Colonic mucosa (tissue), 4 donors: Measurements from ENCODE around the gene HLA-DOA. TPM values are rescaled to one million over a fixed set of nuclear protein-coding genes. Genes with fewer than 3 reads are reported as not detected.
A peak's percentile ranks its signal among the peaks of the same experiment; 100 is the strongest.

ENCODE experiments used
- DNase-seq: peaks from one replicate; pipeline ENCODE4 v3.0.0-alpha.2; 2020
- H3K27ac ChIP-seq: fragments of 200-600 bp; one replicate; pipeline ENCODE4 v1.8.0; 2021
- H3K27me3 ChIP-seq: fragments of 200-600 bp; one replicate; pipeline ENCODE4 v1.8.0; 2021
- H3K36me3 ChIP-seq: fragments of 200-600 bp; one replicate; pipeline ENCODE4 v1.8.0; 2021
- H3K4me1 ChIP-seq: fragments of 200-600 bp; one replicate; pipeline ENCODE4 v1.8.0; 2021; ENCODE audit warnings: mild to moderate bottlenecking
- H3K4me3 ChIP-seq: fragments of 200-600 bp; one replicate; pipeline ENCODE4 v1.8.0; 2021
- H3K9ac ChIP-seq, 2 donors: one replicate each; pipeline ENCODE4 v1.7.0; 2013; ENCODE audit warnings: control low read depth in 2 of 2, low read depth in 2 of 2, low read length in 2 of 2
- H3K9me3 ChIP-seq: fragments of 200-600 bp; one replicate; pipeline ENCODE4 v1.8.0; 2021
- intact Hi-C: fragments of 100-400 bp; cut with DNase I; formaldehyde crosslinking; loops from one replicate; pipeline ENCODE4 v1.14.1; 2022
- total RNA-seq, 2 donors: library from RNA; stranded (reverse); fragmentation: NEBNext Ultra II Directional in 1 of 2; extraction: Animal tissue kit (Norgen Biotek cat#: 25700) in 1 of 2; gene quantifications; one replicate each; pipeline ENCODE4 v1.2.1, GENCODE V29; 2021
- TF ChIP-seq, protein P1 (sequence below): fragments of 200-600 bp; IDR thresholded peaks from one replicate; pipeline ENCODE4 v1.8.0; 2022; ENCODE audit warnings: antibody characterized with exemption, mild to moderate bottlenecking
- donor health status: healthy.
- donor health status: DM: no; HTN: no; CAD: no.
- donor health status: DM: no; HTN: no; CAD: no.

The HLA-DOA gene
- total RNA-seq, 2 donors from 2014 or later: 1.6 to 4.3 TPM

DNA sequence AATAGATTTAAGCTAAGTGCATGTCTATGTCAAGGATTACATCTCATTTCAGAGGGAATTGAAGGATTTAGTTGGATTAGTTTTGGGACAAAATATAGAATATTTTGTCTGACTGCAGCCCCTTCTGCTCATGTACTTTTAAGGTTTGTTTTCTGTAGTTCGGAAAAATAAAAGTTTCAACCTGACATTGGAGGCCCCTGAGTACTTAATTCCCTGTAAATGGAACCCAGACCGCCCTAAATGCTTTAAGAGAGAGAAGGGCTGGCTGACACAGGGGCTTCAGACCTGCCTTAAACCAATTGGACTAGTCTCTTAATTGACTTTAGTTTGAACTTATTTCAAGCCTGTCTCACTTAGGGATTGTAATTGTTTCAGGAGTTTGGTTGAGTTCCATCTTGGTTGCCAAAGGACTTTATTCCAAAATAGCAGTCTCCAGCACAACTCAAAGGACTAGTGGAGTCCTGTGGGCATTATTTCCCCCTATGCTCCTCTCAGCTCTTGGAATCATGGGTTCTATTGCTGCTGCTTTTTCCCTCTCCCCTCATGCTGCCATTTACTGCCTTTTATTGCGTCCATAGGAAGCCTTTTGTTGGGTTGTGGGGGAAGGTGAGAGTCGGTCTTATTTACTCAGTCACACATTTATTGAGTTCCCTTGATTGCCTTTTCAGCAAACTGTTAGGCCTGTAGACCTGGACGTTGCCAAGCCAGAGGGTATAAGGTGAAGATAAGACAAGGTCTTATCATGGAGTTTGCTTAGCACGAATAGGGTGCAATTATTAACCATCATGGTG is 26.5 kb downstream of the HLA-DOA start:
- H3K4me1 ChIP-seq: peaks cover 33% of the 10 kb centered on the region
- no peaks in the 10 kb centered on the region for H3K9me3 ChIP-seq

DNA sequence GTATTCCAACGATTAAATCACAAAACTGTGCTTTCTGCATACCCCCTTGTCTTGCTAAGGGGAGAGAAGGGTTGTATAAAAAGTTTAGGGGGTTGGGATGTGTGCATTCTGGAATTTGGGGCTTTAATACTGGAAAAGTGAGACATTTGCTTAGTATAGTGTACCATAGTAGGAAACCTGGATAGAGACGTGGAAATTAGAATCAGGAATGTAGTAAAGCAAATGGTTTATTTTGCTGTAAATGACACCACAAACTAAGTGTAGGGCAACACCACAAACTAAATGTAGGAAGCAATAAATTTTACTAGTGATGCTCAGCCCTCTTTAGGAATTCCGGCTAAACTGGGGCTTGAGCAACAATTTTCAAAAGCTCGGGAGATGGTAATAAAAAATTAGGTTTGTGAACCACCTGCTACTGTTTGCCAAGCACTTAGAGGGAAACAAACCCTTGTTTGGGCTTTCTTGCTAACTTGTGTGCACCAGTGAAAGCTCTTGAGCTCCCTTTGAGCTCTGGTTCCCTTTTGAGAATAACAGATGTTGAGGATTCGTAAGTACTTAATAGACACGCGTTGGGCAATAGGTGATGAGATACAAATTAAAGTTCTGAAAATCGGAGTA is 27.2 kb downstream of the HLA-DOA start:
- intact Hi-C loops: no loop called here

More for the DNA sequence above, 26.5 kb downstream of the HLA-DOA start:
- peak; percentile 66 for DNase-seq
- peaks cover 26% of the 10 kb centered on the region for H3K36me3 ChIP-seq
- no peak overlapping the region for H3K4me3 ChIP-seq
- intact Hi-C loops: no loop called here
- H3K27ac ChIP-seq: peak overlapping the region; percentile 32
- TF ChIP-seq, protein P1, sequence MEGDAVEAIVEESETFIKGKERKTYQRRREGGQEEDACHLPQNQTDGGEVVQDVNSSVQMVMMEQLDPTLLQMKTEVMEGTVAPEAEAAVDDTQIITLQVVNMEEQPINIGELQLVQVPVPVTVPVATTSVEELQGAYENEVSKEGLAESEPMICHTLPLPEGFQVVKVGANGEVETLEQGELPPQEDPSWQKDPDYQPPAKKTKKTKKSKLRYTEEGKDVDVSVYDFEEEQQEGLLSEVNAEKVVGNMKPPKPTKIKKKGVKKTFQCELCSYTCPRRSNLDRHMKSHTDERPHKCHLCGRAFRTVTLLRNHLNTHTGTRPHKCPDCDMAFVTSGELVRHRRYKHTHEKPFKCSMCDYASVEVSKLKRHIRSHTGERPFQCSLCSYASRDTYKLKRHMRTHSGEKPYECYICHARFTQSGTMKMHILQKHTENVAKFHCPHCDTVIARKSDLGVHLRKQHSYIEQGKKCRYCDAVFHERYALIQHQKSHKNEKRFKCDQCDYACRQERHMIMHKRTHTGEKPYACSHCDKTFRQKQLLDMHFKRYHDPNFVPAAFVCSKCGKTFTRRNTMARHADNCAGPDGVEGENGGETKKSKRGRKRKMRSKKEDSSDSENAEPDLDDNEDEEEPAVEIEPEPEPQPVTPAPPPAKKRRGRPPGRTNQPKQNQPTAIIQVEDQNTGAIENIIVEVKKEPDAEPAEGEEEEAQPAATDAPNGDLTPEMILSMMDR: no peak
- H3K9ac ChIP-seq: peak overlapping the region in 1 of 2 donors; percentile 35
- no peaks in the 10 kb centered on the region for H3K27me3 ChIP-seq

GRCh38 chr6:32980488-32981038 is 28.8 kb downstream of the HLA-DOA start:
- H3K27ac ChIP-seq: no peak overlapping the region
- peaks cover 46% of the 10 kb centered on the region for H3K36me3 ChIP-seq
- no peak for DNase-seq
- TF ChIP-seq, protein P1: no peak
- no peaks in the 10 kb centered on the region for H3K9me3 ChIP-seq
- no peaks in the 10 kb centered on the region for H3K27me3 ChIP-seq
- H3K4me1 ChIP-seq: peaks cover 51% of the 10 kb centered on the region
- H3K9ac ChIP-seq: no peak overlapping the region
- intact Hi-C loops: no loop called here
- no peak overlapping the region for H3K4me3 ChIP-seq

More for the DNA sequence above, 27.2 kb downstream of the HLA-DOA start:
- TF ChIP-seq, protein P1: no peak
- DNase-seq: no peak
- peak overlapping the region; percentile 32 for H3K27ac ChIP-seq
- peaks cover 33% of the 10 kb centered on the region for H3K36me3 ChIP-seq
- H3K4me3 ChIP-seq: no peak overlapping the region
- peaks cover 39% of the 10 kb centered on the region for H3K4me1 ChIP-seq
- no peaks in the 10 kb centered on the region for H3K27me3 ChIP-seq
- no peak overlapping the region for H3K9ac ChIP-seq
- no peaks in the 10 kb centered on the region for H3K9me3 ChIP-seq

GRCh38 chr6:32979720-32980487 is 29.5 kb downstream of the HLA-DOA start:
- H3K4me1 ChIP-seq: peaks cover 52% of the 10 kb centered on the region
- DNase-seq: no peak
- no peak overlapping the region for H3K27ac ChIP-seq
- no peaks in the 10 kb centered on the region for H3K27me3 ChIP-seq
- peaks cover 46% of the 10 kb centered on the region for H3K36me3 ChIP-seq
- H3K9ac ChIP-seq: no peak overlapping the region
- intact Hi-C loops: no loop called here
- TF ChIP-seq, protein P1: no peak
- no peaks in the 10 kb centered on the region for H3K9me3 ChIP-seq
- no peak overlapping the region for H3K4me3 ChIP-seq

- Histone ChIP-seq H3K9ac (no peak overlapping the region), H3K27ac (no peak overlapping the region), H3K27me3 (no peaks in the 10 kb centered on the region), H3K4me3 (no peak overlapping the region), H3K36me3 (peaks cover 53% of the 10 kb centered on the region), H3K9me3 (no peaks in the 10 kb centered on the region), H3K4me1 (peaks cover 36% of the 10 kb centered on the region)
- intact Hi-C loops: no loop called here
- DNase-seq: no peak
- TF ChIP-seq, protein P1: no peak
Measured at GRCh38 chr6:32977953-32978324, 31.5 kb downstream of the HLA-DOA start.
